HEK293 (cell line): ENCODE data around the gene SIRT1.
"Not testable (repeated sequence)": the region's sequence is repeated elsewhere in the genome, so short reads cannot be mapped to it uniquely, and the experiment has no call there.

Experiments used
- CTCF ChIA-PET: fragments of 350-600 bp; formaldehyde crosslinking; extraction: SDS; loops from one replicate; lab custom pipeline; 2021; ENCODE audit warnings: antibody characterized with exemption; lab: Yijun Ruan, JAX
- POLR2A ChIA-PET: fragments of 300-600 bp; formaldehyde crosslinking; extraction: SDS; loops from one replicate; lab custom pipeline; 2020; ENCODE audit warnings: antibody characterized with exemption, inconsistent platforms; lab: Yijun Ruan, JAX
- H3K27ac ChIP-seq: fragments of 200-500 bp; sonication (Bioruptor generic); 2 replicates; pipeline ENCODE4 v1.5.1; 2014; ENCODE audit warnings: low read depth, low read length, control low read depth, inconsistent platforms; ENCODE audit errors: extremely low read depth
- H3K36me3 ChIP-seq, 2 experiments: fragments of 200-500 bp in 1 of 2; sonication (Bioruptor generic) in 1 of 2; 1 replicate in 1 of 2; 2 replicates in 1 of 2; pipeline ENCODE4 v1.5.1; 2014 to 2017; ENCODE audit warnings: inconsistent platforms in 2 of 2, low read length in 2 of 2; ENCODE audit not compliant: control insufficient read depth in 2 of 2, insufficient read depth in 1 of 2
- H3K4me1 ChIP-seq: fragments of 200-500 bp; sonication (Bioruptor generic); 2 replicates; pipeline ENCODE4 v1.5.1; 2014; ENCODE audit warnings: mild to moderate bottlenecking, low read length, inconsistent platforms; ENCODE audit not compliant: control insufficient read depth, insufficient read depth
- H3K4me3 ChIP-seq: 2 replicates; pipeline ENCODE4 v1.5.1; 2011; ENCODE audit warnings: low read depth, mild to moderate bottlenecking, control low read depth, low read length, moderate library complexity
- H3K9me3 ChIP-seq: fragments of 200-500 bp; sonication (Bioruptor generic); 2 replicates; pipeline ENCODE4 v1.5.1; 2014; ENCODE audit warnings: low read depth, low read length, inconsistent platforms; ENCODE audit not compliant: control insufficient read depth, insufficient read depth
- KLF17 ChIP-seq: fragments of 450-650 bp; formaldehyde crosslinking; IDR thresholded peaks from 2 replicates; pipeline ENCODE4 v1.5.1; 2016; ENCODE audit warnings: missing biosample characterization, missing genetic modification characterization
- PRDM6 ChIP-seq: fragments of 450-650 bp; formaldehyde crosslinking; IDR thresholded peaks from 2 replicates; pipeline ENCODE4 v1.5.1; 2017; ENCODE audit warnings: missing biosample characterization, missing genetic modification characterization
- ZEB2 ChIP-seq: fragments of 450-650 bp; formaldehyde crosslinking; IDR thresholded peaks from 2 replicates; pipeline ENCODE4 v1.5.1; 2016; ENCODE audit warnings: missing biosample characterization, missing genetic modification characterization
- ZFHX2 ChIP-seq: fragments of 450-650 bp; formaldehyde crosslinking; conservative IDR thresholded peaks from 2 replicates; pipeline ENCODE4 v1.5.1; 2016; ENCODE audit warnings: missing biosample characterization, missing genetic modification characterization
- ZNF121 ChIP-seq: fragments of 450-650 bp; formaldehyde crosslinking; IDR thresholded peaks from 2 replicates; pipeline ENCODE4 v1.5.1; 2016; ENCODE audit warnings: missing biosample characterization, missing genetic modification characterization
- ZNF169 ChIP-seq: fragments of 450-650 bp; formaldehyde crosslinking; IDR thresholded peaks from 2 replicates; pipeline ENCODE4 v1.5.1; 2016; ENCODE audit warnings: missing biosample characterization, missing genetic modification characterization
- ZNF350 ChIP-seq: fragments of 450-650 bp; formaldehyde crosslinking; IDR thresholded peaks from 2 replicates; pipeline ENCODE4 v1.5.0; 2017; ENCODE audit warnings: missing biosample characterization, mild to moderate bottlenecking, missing genetic modification characterization
- ZNF701 ChIP-seq: fragments of 450-650 bp; formaldehyde crosslinking; IDR thresholded peaks from 2 replicates; pipeline ENCODE4 v1.5.1; 2016; ENCODE audit warnings: missing biosample characterization, missing genetic modification characterization

Gene SIRT1

GRCh38 chr10:67864607-67865371 lies 19.7 kb upstream of the SIRT1 start:
- ChIA-PET POLR2A (no interaction called here), CTCF (interaction anchor here (0.6 kb wide), 2 partner anchors 33 to 1032 kb away, joined by 3 to 6 read pairs; no protein-coding TSS in a partner anchor)

GRCh38 chr10:67868132-67868531 lies 16.3 kb upstream of the SIRT1 start:
- H3K27ac ChIP-seq, result no peak overlapping the region
- TF ChIP-seq ZEB2 (no peak), KLF17 (tag by site-specific recombination) (no peak)
- ChIA-PET POLR2A (interaction anchor here (0.6 to 1.6 kb wide), 2 partner anchors 9 to 16 kb away, joined by 3 to 4 read pairs; partner anchors contain the start of gene SIRT1), CTCF (interaction anchor here (1.0 to 1.3 kb wide), 3 partner anchors 13 to 288 kb away, joined by 3 to 8 read pairs (median 3); no protein-coding TSS in a partner anchor)
- H3K36me3 ChIP-seq, result no peaks in the 10 kb centered on the region
- H3K9me3 ChIP-seq, result no peaks in the 10 kb centered on the region
- no peaks in the 10 kb centered on the region for H3K4me1 ChIP-seq
- no peak overlapping the region for H3K4me3 ChIP-seq

More at GRCh38 chr10:67864607-67865371, 19.7 kb upstream of the SIRT1 start:
- Histone ChIP-seq H3K9me3 (no peaks in the 10 kb centered on the region), H3K4me3 (no peak overlapping the region), H3K36me3 (no peaks in the 10 kb centered on the region), H3K4me1 (peaks cover 2% of the 10 kb centered on the region; the same call in 1 of the 2 replicates), H3K27ac (no peak overlapping the region)
- TF ChIP-seq ZNF701 (tag by site-specific recombination) (no peak), ZNF121 (tag by site-specific recombination) (0 out of 2 replicates have a peak, but pooled peaks have one; percentile 27)

GRCh38 chr10:67869996-67870395 lies 14.5 kb upstream of the SIRT1 start:
- Histone ChIP-seq H3K9me3 (no peaks in the 10 kb centered on the region), H3K4me1 (no peaks in the 10 kb centered on the region), H3K27ac (no peak overlapping the region), H3K36me3 (no peaks in the 10 kb centered on the region), H3K4me3 (no peak overlapping the region)
- POLR2A ChIA-PET, result no interaction called here
- 0 out of 2 replicates have a peak, but pooled peaks have one; percentile 26 for TF ChIP-seq ZFHX2
- no peak for TF ChIP-seq ZNF350
- CTCF ChIA-PET, result interaction anchor here (0.6 to 1.7 kb wide), 2 partner anchors 81 to 295 kb away, joined by 3 to 8 read pairs; no protein-coding TSS in a partner anchor

GRCh38 chr10:67875340-67876238 lies 8.9 kb upstream of the SIRT1 start:
- H3K4me1 ChIP-seq, result no peaks in the 10 kb centered on the region
- H3K4me3 ChIP-seq, result no peak overlapping the region
- H3K36me3 ChIP-seq, result no peaks in the 10 kb centered on the region
- TF ChIP-seq ZNF121 (tag by site-specific recombination) (peak; percentile 72), PRDM6 (tag by site-specific recombination) (0 out of 2 replicates have a peak, but pooled peaks have one; percentile 33), ZNF169 (no peak)
- H3K27ac ChIP-seq, result no peak overlapping the region
- ChIA-PET POLR2A (interaction anchor here (0.8 kb wide), 1 partner anchor 8 kb away, joined by 3 read pairs; no protein-coding TSS in a partner anchor), CTCF (no interaction called here)
- H3K9me3 ChIP-seq, result no peaks in the 10 kb centered on the region

GRCh38 chr10:67877421-67877820 lies 7.0 kb upstream of the SIRT1 start:
- H3K4me3 ChIP-seq, POLR2A ChIA-PET, H3K27ac ChIP-seq, H3K4me1 ChIP-seq, H3K36me3 ChIP-seq, H3K9me3 ChIP-seq: not testable (repeated sequence)
- CTCF ChIA-PET, result interaction anchor here (0.7 to 1.1 kb wide), 3 partner anchors 22 to 451 kb away, joined by 3 to 6 read pairs (median 4); no protein-coding TSS in a partner anchor
